Measurements from ENCODE around the gene DBF4B.

DNA sequence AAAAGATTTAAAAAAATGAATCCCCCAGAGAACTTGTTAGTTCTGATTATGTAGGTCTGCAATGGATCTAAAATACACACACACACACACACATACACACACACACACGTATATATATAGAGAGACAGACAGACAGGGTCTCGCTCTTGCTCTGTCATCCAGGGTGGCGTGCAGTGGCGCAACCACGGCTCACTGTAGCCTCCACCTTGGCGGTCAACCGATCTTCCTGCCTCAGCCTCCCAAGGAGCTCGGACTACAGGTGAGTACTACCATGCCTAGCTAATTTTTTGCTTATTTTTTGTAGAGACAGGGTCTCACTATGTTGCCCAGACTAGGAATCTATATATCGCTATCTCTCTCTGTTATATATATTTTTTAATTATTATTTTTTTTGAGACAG, 88.3 kb downstream of the DBF4B start:
- no peak for TF ChIP-seq KLF16 (CRISPR knock-in tag; IDR thresholded peaks at IDR 0.05)
- no peak for TF ChIP-seq ZNF530 (CRISPR knock-in tag; IDR thresholded peaks at IDR 0.05; ENCODE audit: low read depth)
- TF ChIP-seq, protein P1, sequence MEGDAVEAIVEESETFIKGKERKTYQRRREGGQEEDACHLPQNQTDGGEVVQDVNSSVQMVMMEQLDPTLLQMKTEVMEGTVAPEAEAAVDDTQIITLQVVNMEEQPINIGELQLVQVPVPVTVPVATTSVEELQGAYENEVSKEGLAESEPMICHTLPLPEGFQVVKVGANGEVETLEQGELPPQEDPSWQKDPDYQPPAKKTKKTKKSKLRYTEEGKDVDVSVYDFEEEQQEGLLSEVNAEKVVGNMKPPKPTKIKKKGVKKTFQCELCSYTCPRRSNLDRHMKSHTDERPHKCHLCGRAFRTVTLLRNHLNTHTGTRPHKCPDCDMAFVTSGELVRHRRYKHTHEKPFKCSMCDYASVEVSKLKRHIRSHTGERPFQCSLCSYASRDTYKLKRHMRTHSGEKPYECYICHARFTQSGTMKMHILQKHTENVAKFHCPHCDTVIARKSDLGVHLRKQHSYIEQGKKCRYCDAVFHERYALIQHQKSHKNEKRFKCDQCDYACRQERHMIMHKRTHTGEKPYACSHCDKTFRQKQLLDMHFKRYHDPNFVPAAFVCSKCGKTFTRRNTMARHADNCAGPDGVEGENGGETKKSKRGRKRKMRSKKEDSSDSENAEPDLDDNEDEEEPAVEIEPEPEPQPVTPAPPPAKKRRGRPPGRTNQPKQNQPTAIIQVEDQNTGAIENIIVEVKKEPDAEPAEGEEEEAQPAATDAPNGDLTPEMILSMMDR (CRISPR knock-in tag; IDR thresholded peaks at IDR 0.05) = no peak
- TF ChIP-seq POLR2A (IDR thresholded peaks at IDR 0.05; ENCODE audit: insufficient read depth in 1 of 2, low read depth in 2 of 2, low read length in 2 of 2) = no peak
- no peak for TF ChIP-seq FOXO4 (CRISPR knock-in tag; conservative IDR thresholded peaks at IDR 0.05)

All from HepG2 (cell line).